GM19468 (cell line): Measurements from ENCODE around the gene CEP85L.

Source experiments
- ATAC-seq: cut with Tn5 transposase; IDR thresholded peaks from one replicate; pipeline ENCODE4 v1.9.1; 2021; ENCODE audit warnings: mild to moderate bottlenecking, moderate library complexity, moderate number of reproducible peaks; ENCODE audit not compliant: unreplicated experiment; ENCODE audit errors: extremely low read depth

Gene CEP85L

DNA sequence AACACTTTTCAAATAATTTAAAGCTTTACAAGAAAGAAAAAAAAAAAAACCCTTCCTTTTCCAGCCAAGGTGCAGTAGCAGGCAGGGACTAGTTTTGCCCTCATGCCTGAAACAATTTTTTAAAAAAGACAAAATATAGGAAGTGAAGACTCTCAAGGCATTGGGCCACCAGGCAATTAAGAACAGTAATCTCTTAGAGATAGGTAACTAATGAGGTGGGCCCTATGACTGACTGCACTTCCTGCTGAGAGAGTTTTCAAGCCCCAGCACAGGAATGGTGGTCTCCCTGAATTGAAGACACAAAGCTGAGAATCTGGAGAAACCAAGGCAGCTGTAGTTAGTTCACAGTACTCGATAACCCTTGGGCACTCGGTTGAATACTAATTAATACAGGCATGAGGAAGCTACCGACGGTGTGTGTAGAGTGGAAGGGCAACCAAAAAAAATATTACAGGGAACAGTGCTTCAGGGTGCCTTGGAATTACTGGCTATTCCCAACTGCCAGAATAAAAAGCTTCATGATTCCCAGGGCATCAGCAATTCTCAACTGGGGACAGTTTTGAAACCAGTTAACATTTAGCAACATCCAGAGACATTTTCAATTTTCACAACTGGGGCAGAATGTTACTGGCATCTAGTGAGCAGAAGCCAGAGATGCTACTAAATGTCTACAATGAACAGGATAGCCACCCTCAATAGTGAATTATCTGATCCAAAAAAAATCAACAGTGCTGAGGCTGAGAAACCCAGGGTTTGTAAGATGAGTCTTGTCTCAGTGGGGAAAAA lies 139.3 kb downstream of the CEP85L start:
- no peak for ATAC-seq

DNA sequence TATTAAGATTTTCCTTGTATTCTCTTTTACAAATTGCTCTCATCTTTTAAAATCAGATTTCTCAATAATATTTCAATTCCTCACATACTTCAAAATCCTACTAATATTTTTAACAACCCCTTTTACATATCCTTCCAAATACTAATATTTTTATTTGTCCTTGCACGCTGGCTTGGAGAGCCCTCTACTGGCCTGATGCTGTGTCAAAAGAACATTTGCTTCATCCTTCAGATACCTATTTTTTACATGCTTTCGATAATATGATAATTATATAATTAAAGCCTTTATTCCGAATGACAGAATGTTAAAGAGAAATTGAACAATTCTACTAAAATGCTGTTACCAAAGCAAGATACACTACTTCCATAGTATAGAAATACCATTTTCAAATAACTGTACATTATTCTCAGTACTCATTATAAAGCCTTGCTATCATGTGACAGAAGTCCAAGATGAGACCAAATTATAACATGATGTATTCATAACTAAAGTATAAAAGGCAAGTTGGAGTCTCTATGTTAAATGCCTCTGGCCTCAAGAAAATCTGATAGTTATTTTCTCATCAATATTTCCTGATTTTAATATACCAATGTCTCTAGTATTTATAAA lies 142.3 kb downstream of the CEP85L start:
- no peak for ATAC-seq

DNA sequence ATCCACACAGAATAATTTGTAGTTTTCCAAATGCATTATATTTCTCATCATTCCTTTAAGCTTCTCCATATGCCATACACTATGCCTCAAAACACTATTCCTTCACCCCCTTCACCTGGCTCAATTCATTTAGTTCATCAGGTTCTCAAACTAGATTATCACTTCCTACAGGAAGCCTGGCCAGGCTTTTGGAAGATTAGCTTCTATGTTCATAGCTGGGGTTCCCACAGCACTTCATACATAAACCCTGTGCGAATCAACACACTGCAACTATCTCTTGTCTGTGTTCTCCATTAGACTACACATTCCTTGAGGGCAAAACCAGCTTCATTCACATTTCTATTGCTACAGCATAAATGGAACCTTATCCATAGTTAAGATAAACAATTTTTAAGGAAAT lies 143.8 kb downstream of the CEP85L start:
- no peak for ATAC-seq

DNA sequence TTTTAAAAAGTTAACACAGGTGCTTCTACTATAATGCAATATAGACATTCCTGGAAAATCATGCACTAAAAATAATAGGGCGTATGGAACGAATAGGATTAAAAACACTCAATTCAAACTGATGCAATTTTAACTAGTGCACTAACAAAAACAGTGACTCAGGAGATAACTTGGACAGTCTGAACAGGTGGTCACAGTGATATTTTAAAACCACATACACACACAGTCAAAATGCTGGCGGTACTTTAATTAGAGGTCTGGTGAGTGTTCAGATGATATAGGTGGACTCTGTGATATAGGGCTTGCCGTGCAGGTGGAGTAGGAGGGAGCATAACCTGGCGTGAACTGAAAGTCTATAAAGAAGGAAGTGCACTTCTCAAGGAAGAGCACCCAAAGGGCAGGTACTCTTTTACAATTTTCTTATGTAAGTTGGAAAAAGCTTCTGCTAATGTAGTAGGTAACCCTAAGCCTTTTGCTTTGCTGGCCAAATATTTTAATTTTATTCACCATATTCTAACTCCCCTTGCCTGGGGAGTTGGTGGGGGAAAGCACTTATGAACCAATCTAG lies 145.2 kb downstream of the CEP85L start:
- ATAC-seq = no peak

DNA sequence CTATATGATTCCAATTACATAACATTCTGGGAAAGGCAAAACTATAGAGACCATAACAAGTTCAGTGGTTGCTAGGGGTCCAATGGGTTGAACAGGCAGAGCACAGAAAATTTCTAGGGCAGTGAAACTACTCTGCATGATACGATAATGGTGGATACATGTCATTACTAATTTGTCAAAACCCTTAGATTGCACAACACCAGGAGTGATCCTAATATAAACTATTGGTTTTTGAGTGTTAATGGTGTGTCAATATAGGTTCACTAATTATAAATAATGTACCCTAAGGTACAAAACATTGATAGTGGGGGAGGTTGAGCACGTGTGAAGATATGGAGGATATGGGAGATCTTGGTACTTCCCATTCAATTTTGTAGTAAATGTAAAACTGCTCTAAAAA lies 145.7 kb downstream of the CEP85L start:
- no peak for ATAC-seq

DNA sequence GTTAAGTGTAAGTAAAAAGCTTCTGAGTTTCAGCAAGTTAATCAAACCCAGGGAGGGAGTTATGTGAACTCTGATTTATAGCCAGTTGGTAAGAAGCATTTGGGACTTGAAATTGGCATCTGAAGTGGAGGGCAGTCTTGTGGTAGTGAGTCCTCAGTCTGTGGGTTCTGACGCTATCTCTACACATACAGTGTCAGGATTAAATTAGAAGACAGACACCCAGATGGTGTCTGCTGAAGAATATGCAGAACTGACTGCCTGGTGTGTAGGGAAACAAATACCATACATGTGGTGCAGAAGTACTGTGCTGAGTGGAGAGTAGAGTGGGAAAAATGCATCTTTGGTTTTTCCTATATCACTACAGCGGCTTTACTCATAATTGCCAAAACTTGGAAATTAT lies 146.8 kb downstream of the CEP85L start:
- no peak for ATAC-seq

DNA sequence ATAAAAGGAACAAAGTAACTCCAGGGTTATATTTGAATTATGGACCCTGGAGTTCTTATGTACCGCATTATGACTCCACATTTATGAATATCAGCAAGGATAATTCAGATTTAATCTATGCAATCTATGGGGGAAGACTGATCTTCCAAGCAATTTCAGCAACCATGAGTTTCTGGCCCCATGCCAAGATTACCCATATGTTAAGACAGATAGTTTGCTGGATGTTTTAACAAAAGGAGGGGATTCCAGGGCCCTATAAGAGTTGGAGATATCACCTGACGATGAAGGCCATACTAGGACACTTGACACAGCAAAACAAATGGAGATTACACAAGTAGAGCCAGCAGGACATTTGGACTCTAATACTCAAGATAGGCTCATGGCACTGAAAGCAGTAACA lies 149.2 kb downstream of the CEP85L start:
- ATAC-seq = no peak

DNA sequence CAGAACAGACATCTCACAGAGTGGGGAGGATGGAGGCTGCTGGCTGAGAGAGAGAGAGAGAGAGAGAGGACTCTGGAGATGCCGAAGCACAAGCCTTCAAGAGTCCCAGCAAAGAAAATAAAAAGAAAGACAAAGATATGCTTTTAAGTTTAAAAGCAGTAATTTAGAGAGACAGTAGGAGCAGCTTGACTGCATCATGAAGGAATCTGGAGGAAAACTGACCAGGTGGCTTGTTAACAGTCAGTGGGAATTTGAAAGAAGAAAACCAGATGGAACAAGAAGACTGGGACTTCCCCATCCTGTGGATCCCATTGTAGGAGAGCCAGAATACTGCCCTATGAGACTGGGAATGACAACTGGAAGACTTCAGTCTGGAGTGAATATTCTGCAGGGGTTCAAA lies 149.6 kb downstream of the CEP85L start:
- ATAC-seq = no peak

DNA sequence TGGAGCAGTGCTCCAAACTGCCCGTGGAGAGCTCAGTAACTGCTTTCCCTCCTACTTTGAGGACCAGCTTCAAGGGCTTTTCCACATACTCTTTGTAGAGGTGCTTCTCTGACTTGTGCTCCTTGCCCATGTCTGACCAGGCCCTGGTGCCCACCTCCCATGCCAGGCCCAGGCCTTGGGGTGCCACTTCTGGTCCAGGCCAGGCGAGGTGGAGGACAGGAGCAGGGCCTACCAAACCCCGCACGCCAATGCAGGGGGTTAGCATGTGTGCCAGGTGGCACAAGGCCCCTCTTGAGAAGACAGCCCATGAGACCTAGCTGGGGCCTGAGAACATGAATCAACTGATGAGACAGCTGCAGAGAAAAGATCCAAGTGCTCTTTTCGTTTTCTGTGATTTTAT lies 150.3 kb downstream of the CEP85L start:
- no peak for ATAC-seq

DNA sequence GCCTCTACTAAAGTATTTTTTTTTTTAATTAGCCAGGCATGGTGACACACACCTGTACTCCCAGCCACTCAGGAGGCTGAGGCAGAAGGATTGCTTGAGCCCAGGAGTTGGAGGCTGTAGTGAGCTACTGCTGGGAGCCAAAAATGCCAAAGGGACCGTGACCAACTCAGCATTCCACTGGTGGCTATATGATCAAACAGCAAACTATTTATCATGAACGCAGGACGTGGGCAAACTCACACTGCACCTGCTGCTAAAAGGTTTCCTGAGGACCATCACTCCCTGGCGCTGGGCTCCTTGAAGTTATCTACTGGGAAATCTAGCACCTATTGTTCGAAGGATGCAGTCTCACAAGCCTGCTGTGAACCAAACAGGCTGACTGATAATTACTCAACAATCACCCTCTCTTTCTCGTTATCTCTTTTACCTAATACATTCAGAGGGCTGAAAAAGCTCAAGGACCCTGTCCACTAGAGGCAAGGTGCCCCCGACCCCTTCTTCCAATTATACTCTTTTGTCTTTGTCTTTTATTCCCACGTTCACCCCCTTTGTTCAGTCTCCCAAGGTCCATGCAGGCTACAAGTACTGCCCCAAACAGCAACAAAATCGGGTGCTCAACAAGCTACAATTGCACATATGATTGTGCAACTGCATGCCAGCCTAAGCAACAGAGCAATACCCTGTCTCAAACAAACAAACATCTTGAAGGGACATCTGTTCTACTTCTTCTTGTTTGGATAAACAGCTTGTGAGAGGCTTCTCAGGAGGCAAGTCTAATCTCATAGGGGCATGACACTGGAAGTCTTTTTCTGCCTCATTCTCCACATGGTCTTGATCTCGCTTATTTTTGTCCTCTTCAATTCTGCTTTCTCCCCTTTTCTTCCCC lies 151.0 kb downstream of the CEP85L start:
- ATAC-seq = no peak

DNA sequence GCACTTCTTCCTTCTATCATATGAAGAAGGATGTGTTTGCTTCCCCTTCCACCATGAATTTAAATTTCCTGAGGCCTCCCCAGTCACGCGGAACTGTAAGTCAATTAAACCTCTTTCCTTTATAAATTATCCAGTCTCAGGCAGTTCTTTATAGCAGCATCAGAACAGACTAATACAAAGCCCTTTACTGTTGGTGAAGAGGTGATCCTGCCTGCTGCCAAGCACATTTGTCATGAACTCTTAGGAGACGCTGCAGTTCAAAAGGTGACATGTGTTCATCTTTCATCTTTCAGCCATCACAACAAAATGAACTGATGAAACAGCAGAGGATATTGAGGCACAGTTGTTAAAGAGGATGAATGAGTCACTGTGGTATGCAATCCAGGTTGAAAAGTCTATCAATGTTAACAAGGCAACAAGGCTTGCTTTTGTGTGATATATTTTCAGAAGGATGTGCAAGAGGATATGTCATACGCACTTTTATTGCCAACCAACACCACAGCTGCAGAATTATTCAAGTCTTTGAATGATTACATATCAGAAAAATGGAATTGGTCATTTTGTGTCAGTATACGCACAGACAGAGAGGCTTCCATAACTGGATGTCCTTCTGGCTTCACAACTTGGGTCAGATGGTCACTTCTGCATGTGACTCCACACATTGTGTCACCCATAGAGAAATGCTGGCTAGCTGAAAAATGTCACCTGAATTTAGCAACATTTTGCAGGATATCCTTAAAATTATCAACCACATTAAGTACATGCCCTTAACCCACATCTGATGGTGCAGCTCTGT lies 155.7 kb downstream of the CEP85L start:
- ATAC-seq = no peak

DNA sequence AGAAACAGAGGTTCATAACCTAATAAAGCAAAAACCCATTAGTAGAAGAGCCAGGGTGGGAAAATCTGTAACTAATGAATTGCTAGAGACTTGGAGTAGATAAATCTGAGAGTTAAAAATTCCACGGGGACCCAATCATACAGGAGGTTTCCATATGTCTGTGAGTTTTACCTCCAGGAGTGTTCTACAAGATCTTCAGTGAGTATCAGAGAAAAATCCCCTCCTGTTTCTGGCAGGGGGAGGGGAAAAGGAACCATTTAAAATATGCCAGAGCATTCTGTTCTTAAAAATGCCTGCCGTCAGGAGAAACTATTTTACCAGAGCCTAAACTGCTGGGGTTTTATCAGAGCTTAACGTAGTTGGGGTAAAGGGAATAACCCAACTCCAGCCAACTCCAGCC lies 157.3 kb downstream of the CEP85L start:
- no peak for ATAC-seq

DNA sequence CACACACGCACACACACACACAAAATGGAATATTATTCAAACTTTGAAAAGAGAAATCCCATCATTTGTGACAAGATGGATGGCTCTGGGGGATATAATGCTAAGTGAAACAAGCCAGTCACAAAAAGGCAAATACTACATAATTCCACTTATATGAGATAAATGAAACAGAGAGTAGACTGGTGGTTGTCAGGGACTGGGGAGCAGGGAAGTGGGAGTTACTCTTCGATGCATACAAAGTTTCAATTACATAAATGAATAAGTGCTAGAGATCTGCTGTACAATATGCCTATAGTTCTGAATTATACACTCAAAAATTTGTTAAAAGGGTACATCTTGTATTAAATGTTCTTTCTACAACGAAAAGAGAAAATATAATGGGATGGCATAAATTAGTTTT lies 161.4 kb downstream of the CEP85L start:
- ATAC-seq = no peak

DNA sequence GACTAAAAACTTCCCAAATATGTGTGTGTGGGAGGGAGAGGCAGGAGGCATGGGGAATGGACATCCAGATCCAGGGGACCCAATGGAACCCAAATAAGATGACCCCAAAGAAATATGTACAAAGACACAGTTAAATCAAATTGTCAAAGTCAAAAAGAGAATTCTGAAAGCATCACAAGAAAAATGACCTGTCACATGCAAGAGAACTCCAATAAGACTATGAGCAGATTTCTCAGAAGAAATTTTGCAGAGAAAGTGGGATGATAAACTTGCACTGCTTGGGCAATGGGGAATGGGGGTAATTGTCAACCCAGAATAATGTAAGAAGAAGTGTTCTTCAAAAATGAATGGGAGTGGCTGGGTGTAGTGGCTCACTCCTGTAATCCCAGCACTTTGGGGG lies 162.8 kb downstream of the CEP85L start:
- ATAC-seq = no peak

DNA sequence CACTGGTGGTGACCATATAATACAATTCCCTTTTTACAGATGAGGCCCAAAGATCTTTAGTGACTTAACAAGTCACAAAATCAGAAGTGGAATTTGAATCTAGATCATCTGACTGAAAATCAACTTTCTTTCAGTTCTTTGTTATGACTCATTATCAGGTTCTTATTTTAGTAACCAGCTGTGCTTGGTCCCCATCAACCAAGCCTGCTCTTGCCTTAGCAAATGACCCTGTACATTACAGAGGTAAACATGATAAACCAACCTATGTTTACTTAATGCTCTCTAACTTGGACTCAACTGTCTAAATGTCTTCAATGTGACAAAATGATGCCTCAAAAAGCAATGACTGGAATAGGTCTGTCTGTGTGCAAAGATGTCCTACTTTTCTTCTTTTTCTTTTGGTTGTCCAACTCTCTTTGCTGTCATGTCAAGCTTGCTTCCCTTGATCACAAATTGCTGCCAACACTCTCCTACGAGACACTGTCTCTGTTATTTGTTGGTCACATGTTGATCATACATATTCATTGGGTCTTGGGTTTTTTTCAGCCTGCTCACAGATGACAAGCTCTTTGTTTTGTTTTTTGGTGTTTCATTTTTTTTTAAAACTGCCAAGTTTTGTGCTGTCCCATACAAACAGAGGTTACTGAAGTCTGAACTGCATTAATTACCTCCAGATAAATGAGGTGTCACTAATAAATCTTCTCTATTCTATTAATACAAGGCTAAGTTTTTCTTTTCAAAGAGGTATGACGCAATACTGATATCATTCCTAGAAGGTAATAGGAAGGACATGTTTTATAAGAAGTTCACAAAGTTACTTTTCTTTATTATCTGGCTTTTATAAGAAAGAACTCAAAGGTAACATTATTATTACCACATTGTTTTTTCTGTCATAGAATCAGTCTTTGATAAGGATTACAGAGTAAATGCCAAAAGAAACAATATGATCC lies 165.5 kb downstream of the CEP85L start:
- ATAC-seq = peak; percentile 86

DNA sequence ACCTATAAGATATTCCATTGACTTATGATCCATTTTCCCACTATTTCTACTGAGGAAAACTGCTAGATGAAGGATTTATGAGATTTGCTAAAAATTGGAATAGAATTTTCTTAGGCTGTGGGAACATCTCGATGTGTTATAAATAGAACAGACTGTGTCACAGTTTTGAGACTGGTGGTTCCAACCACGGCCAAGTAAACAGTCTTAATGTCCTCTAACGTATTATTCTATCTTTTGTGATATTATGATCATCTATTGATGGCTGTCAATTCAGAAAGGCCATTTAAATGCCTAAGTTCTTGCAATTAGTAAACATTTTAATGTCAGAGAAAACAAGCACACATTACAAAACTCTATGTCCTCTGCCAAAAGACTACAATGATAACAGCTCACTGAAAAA lies 174.8 kb downstream of the CEP85L start:
- no peak for ATAC-seq

DNA sequence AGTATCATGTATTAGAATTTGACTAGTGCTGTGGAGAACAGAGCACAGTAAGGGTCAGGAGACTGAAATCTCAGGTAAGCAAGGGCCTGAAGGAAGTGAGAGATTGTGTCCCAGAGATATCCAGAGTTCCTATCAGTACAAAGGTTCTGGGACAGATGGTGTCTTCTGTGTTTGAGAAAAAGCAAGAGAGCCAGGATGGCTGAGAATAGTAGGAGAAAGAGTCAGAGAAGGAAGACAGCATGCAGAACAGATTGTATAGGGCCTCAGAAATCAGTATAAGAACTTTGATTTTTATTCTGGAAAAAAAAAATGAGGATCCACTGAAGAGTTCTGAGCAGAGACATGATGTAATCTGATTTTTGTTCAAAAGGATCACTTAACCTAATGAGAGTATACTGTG lies 178.1 kb downstream of the CEP85L start:
- ATAC-seq = no peak

DNA sequence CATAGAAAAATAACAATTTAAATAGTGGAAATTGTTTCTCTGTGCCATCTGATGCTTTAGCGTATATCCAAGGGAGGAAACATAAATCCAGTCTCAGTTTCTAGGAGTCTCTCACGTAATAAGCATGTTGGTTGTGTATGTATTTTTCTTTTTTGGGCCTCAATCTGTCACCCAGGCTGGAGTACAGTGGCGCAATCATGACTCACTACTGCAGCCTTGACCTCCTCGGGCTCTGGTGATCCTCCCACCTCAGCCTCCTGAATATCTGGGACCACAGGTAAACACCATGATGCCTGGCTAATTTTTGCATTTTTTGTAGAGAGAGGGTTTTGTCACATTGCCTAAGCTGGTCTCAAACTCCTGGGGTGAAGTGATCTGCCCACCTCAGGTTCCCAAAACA lies 181.9 kb downstream of the CEP85L start:
- no peak for ATAC-seq
